Activated naive CD4-positive, alpha-beta T cell treated with Interleukin-2 at 50 U/mL for 16 hours (primary cell): Measurements from ENCODE around the gene DCBLD1.

ENCODE experiments used
- DNase-seq: peaks from one replicate; pipeline ENCODE4 v3.0.0-alpha.2; 2020

The DCBLD1 gene

GRCh38 chr6:117568247-117568646, 85.8 kb downstream of the DCBLD1 start:
- no peak for DNase-seq

- DNase-seq = no peak
Observed at GRCh38 chr6:117568831-117569410, 86.4 kb downstream of the DCBLD1 start.

- DNase-seq = no peak
Observed at GRCh38 chr6:117573006-117573680, 90.7 kb downstream of the DCBLD1 start.

DNA sequence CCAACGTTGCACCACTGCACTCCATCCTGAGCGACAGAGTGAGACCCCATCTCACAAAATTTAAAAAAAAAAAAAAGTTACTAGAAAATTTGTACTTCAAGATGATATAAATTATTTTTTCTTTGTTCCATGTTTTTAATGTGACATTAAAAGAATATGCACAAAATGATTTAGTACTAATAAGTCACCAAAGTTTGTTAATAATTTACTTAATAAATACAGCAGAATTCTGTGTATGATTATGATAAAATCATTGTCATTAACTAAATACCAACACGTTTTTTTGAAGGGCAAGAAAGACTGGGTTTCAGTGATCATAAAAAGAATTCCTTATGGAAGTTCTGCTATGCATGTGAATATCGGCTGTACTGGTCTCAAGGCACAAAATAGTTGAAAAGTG, 91.7 kb downstream of the DCBLD1 start:
- DNase-seq = no peak

GRCh38 chr6:117585647-117586046, 103.2 kb downstream of the DCBLD1 start:
- no peak for DNase-seq

DNA sequence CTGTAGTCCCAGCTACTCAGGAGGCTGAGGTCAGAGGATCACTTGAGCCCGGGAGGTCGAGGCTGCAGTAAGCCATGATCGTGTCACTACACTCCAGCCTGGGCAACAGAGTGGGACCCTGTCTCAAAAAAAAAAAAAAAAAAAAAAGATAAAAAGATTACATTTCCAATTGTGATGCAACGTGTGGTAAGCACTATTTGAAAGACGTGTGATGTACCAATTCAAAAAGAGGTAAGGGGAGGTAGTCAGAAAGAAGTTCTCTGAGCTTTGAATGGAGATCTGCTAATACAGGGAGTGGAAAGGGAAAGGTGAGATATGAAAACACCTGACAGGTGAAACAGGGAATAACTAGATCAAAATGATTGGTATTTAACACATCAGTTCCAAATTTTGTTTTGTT, 108.0 kb downstream of the DCBLD1 start:
- DNase-seq = no peak

DNA sequence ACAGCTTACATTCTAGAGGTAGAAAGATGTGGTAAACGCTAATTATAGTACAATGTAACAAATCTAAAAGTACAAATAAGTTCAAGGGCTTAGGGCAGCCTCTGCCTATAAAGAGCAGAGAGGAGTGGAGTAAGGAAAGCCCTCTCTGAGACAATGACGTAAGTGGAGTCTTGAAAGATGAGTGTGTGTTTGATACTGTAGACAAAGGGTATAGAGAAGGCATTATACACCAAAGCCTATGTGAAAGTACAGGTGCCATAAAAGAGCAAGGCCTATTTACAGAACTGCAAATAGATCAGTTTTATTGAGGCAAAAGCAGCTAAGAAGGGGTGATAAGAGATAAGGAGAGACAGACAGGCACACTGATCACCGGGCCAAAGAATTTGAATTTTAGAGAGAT, 108.9 kb downstream of the DCBLD1 start:
- DNase-seq = no peak

GRCh38 chr6:117592983-117593759, 110.7 kb downstream of the DCBLD1 start:
- no peak for DNase-seq

DNA sequence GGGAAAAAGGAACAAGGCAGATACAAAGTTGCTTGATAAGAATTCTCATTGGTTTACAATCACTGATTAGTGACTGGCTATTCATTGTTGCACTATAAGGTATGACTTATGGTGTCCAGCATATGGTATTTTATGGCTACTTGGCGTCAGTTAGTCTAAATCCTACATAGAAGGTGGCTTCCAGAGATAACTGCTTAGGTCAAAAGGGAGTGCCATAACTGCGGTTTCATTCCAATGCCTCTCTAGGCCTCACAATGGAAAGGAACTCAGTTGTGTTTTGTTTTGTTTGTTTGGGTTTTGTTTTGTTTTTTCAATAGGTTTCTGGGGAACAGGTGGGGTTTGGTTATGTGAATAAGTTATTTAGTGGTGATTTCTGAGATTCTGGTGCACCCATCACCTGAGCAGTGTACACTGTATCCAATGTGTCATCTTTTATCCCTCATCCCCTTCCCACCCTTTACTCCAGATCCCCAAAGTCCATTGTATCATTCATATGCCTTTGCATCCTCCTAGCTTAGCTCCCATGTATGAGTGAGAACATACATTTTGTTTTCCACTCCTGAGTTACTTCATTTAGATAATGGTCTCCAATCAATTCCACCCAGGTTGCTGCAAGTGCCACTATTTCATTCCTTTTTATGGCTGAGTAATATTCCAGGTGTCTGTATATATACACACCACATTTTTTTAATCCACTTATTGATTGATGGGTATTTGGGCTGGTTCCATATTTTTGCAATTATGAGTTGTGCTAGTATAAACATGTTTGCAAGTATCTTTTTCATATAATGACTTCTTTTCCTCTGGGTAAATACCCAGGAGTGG, 112.8 kb downstream of the DCBLD1 start:
- DNase-seq = no peak

- no peak for DNase-seq
Observed at GRCh38 chr6:117597755-117598154, 115.3 kb downstream of the DCBLD1 start.
